Endodermal cell (in vitro differentiated cells): ENCODE measurements around the gene SLC45A2. TPM values are rescaled to one million over a fixed set of nuclear protein-coding genes. Genes with fewer than 3 reads are reported as not detected.

Source experiments
- DNase-seq: peaks from one replicate; pipeline ENCODE4 v3.0.0-alpha.2; 2017
- H3K27ac ChIP-seq: 2 replicates; pipeline ENCODE4 v1.5.1; 2013; ENCODE audit warnings: mild to moderate bottlenecking, low read depth, low read length, moderate library complexity
- H3K27me3 ChIP-seq: 2 replicates; pipeline ENCODE4 v1.6.1; 2013; ENCODE audit warnings: mild to moderate bottlenecking, low read length, moderate library complexity; ENCODE audit not compliant: insufficient read depth, control insufficient read depth, poor library complexity, severe bottlenecking
- H3K36me3 ChIP-seq: 2 replicates; pipeline ENCODE4 v1.7.0; 2013; ENCODE audit warnings: mild to moderate bottlenecking, low read length, moderate library complexity; ENCODE audit not compliant: control insufficient read depth, insufficient read depth
- H3K4me1 ChIP-seq: one replicate; pipeline ENCODE4 v1.7.0; 2013; ENCODE audit warnings: low read length; ENCODE audit not compliant: control insufficient read depth, insufficient read depth
- H3K4me3 ChIP-seq: 2 replicates; pipeline ENCODE4 v1.5.1; 2013; ENCODE audit warnings: mild to moderate bottlenecking, low read length, moderate library complexity
- H3K9ac ChIP-seq: 2 replicates; pipeline ENCODE4 v1.6.1; 2013; ENCODE audit warnings: mild to moderate bottlenecking, low read length, moderate library complexity; ENCODE audit not compliant: poor library complexity, severe bottlenecking; ENCODE audit errors: extremely low read depth
- H3K9me3 ChIP-seq: 2 replicates; pipeline ENCODE4 v1.6.1; 2013; ENCODE audit warnings: mild to moderate bottlenecking, low read length, moderate library complexity; ENCODE audit not compliant: control insufficient read depth
- H3K27ac Mint-ChIP-seq: 2 replicates; pipeline ENCODE4 v1.8.0; 2020; ENCODE audit warnings: mixed read lengths
- H3K27me3 Mint-ChIP-seq: 2 replicates; pipeline ENCODE4 v1.8.0; 2021; ENCODE audit warnings: mild to moderate bottlenecking, mixed read lengths; ENCODE audit not compliant: insufficient read depth
- H3K36me3 Mint-ChIP-seq: 2 replicates; pipeline ENCODE4 v1.8.0; 2020; ENCODE audit warnings: low read depth, mixed read lengths
- H3K4me1 Mint-ChIP-seq: 2 replicates; pipeline ENCODE4 v1.8.0; 2020; ENCODE audit warnings: mixed read lengths
- H3K4me3 Mint-ChIP-seq: 2 replicates; pipeline ENCODE4 v1.8.0; 2020; ENCODE audit warnings: mild to moderate bottlenecking, moderate library complexity, mixed read lengths
- H3K9me3 Mint-ChIP-seq: 2 replicates; pipeline ENCODE4 v1.8.0; 2020; ENCODE audit warnings: mild to moderate bottlenecking, mixed read lengths
- CTCF ChIP-seq: fragments of 200-600 bp; sonication (generic); conservative IDR thresholded peaks from 2 replicates; pipeline ENCODE4 v1.5.0; 2021; ENCODE audit warnings: antibody characterized with exemption, mild to moderate bottlenecking
- WGBS, 2 experiments: methylation state at CpG; one replicate each; pipeline versions ENCODE4 v1.1.5 to v1.1.7; 2013; ENCODE audit warnings: missing lambda C conversion rate in 2 of 2, mixed read lengths in 1 of 2; ENCODE audit not compliant: insufficient coverage in 1 of 2, insufficient read length in 1 of 2; 5-methylcytosine and 5-hydroxymethylcytosine counted together
- total RNA-seq, 2 donors: library from RNA; stranded (reverse); fragmentation: NEBNext Ultra II Directional in 1 of 2; extraction: Animal tissue kit (Norgen Biotek cat#: 25700) in 1 of 2; gene quantifications; 2 replicates in 1 of 2; 3 replicates in 1 of 2; pipeline ENCODE4 v1.2.1, GENCODE V29; 2021

The SLC45A2 gene
- total RNA-seq, 2 donors from 2014 or later: 0.20 TPM; not detected in 1

- H3K27ac Mint-ChIP-seq: peak overlapping the region; percentile 26
- WGBS, 2 experiments: 80 to 93% methylated on average over 1 to 2 of the region's 2 CpGs
- peaks cover 2% of the 10 kb centered on the region for H3K9me3 Mint-ChIP-seq
- H3K27me3 Mint-ChIP-seq: no peaks in the 10 kb centered on the region
- no peak overlapping the region for H3K4me3 Mint-ChIP-seq
- peaks cover 50% of the 10 kb centered on the region for H3K4me1 Mint-ChIP-seq
- Histone ChIP-seq H3K9ac (no peak overlapping the region), H3K9me3 (peaks cover 4% of the 10 kb centered on the region), H3K36me3 (no peaks in the 10 kb centered on the region), H3K4me3 (no peak overlapping the region), H3K27me3 (no peaks in the 10 kb centered on the region), H3K4me1 (peaks cover 19% of the 10 kb centered on the region), H3K27ac (no peak overlapping the region)
- H3K36me3 Mint-ChIP-seq: no peaks in the 10 kb centered on the region
- no peak for DNase-seq
- TF ChIP-seq CTCF: no peak
Measured at GRCh38 chr5:33928283-33928682, 56.2 kb downstream of the SLC45A2 start.

DNA sequence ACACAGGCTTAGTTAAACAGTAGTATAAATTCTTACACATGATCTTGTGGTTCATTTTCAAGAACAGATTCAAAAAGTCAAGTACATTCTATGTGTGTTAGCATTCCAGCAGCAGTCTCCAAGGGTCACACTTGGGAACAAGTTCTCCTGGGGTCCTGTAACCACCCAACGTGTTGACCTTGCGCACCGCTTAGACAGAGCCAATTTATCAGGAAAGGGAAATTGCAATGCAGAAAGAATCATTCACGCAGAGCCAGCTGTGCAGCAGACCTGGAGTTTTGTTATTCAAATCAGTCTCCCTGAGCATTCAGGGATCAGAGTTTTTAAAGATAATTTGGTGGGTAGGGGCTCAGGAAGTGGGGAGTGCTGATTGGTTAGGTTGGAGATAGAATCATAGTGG, 56.8 kb downstream of the SLC45A2 start:
- Histone ChIP-seq H3K27ac (no peak overlapping the region), H3K4me1 (peaks cover 19% of the 10 kb centered on the region), H3K9ac (no peak overlapping the region), H3K9me3 (peaks cover 4% of the 10 kb centered on the region), H3K36me3 (no peaks in the 10 kb centered on the region), H3K27me3 (no peaks in the 10 kb centered on the region), H3K4me3 (no peak overlapping the region)
- no peak for TF ChIP-seq CTCF
- no peaks in the 10 kb centered on the region for H3K36me3 Mint-ChIP-seq
- H3K4me3 Mint-ChIP-seq: no peak overlapping the region
- no peak for DNase-seq
- H3K27ac Mint-ChIP-seq: peak overlapping the region; percentile 13
- H3K9me3 Mint-ChIP-seq: peaks cover 2% of the 10 kb centered on the region
- WGBS, 2 experiments: 74 to 84% methylated on average over 4 of the region's 4 CpGs
- no peaks in the 10 kb centered on the region for H3K27me3 Mint-ChIP-seq
- peaks cover 50% of the 10 kb centered on the region for H3K4me1 Mint-ChIP-seq

DNA sequence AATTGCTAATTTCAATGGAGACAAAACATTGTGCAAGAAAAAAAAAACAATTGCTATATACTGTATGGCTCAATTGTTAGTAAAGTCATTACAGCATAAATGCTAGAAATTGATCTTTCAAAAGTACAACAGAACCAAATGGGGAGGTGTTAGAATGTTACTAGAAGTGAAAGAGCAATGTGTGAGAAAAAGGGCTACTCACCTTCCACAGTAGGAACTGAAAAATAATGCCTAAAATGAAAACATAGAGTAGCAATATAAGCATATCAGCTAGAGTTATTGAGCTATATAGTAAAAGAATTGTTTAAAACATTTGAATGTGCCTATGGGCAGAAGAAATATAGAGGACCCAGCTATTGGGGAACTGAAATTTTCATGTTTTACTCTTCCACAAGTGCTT, 59.2 kb downstream of the SLC45A2 start:
- Histone ChIP-seq H3K9ac (no peak overlapping the region), H3K27me3 (no peaks in the 10 kb centered on the region), H3K36me3 (no peaks in the 10 kb centered on the region), H3K27ac (no peak overlapping the region), H3K9me3 (peaks cover 4% of the 10 kb centered on the region), H3K4me1 (peaks cover 13% of the 10 kb centered on the region), H3K4me3 (no peak overlapping the region)
- no peaks in the 10 kb centered on the region for H3K36me3 Mint-ChIP-seq
- DNase-seq: no peak
- H3K9me3 Mint-ChIP-seq: peaks cover 2% of the 10 kb centered on the region
- no peaks in the 10 kb centered on the region for H3K27me3 Mint-ChIP-seq
- no peak overlapping the region for H3K27ac Mint-ChIP-seq
- H3K4me3 Mint-ChIP-seq: no peak overlapping the region
- peaks cover 37% of the 10 kb centered on the region for H3K4me1 Mint-ChIP-seq
- no peak for TF ChIP-seq CTCF
